NCI-H82 treated with DMSO at 0.1 percent for 48 hours (cell line): ENCODE measurements around the gene ZBTB48.

Source experiments
- DNase-seq: peaks from one replicate; lab custom pipeline; 2025; ENCODE audit not compliant: unreplicated experiment; lab: John Stamatoyannopoulos, UW

The ZBTB48 gene

DNA sequence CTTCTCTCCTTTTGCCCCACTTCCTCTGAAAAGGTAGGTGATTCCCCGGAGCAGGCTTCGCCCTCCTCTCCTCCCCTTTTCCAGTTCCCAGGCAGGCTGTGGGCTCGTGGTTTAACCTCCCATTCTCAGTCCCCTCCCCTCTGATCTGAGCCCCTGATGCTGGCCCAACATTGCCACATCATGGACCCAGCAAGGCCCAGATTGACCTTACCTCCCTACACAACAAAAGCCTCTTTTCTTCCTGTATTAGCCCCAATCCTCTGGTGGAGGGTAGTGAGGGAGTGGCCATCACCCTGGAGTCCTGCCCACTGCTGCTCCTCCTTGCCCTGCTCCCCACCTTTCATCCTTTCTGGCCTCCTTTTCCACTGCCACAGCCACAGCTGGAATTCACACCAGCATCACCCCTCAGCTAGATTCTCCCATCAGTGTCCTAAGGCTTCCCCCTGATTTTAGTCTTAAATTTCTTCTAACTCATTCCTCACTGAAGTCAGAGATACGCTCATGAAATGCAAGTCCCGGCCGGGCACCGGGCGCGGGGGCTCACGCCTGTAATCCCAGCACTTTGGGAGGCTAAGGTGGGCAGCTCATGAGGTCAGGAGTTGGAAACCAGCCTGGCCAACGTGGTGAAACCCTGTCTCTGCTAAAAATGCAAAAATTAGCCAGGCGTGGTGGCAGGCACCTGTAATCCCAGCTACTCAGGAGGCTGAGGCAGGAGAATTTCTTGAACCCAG, 7.0 kb upstream of the ZBTB48 start:
- DNase-seq: no peak

DNA sequence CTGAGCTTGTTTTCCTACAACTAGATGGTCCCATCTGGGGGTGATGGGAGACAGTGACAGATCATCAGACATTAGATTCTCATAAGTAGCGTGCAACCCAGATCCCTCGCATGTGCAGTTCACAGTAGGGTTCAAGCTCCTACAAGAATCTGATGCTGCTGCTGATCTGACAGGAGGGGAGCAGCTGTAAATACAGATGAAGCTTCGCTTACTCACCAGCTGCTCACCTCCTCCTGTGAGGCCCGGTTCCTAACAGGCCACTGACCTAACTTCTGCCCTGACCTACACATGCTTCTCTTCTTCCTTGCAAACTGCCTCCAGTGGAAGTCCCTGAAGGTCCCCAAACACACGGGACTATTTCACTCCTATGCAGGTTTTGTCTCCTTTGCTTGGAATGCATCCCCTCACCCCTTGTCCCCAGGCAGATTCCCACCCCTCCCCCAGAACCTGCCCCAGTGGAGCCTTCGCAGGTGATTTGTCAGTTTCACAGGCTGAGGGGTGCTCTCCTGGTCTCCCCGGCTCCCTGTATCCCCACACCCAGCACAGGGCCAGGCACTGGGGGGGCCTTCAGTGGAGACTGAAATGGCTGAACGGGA, 5.7 kb upstream of the ZBTB48 start:
- DNase-seq: no peak

DNA sequence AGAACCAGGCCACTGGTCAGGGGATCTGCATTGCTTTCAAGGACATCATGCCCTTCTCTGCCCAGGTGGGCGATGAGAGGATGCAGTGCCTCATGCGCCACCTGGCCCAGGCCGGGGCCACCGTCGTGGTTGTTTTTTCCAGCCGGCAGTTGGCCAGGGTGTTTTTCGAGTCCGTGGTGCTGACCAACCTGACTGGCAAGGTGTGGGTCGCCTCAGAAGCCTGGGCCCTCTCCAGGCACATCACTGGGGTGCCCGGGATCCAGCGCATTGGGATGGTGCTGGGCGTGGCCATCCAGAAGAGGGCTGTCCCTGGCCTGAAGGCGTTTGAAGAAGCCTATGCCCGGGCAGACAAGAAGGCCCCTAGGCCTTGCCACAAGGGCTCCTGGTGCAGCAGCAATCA, 5.0 kb upstream of the ZBTB48 start:
- DNase-seq: no peak

DNA sequence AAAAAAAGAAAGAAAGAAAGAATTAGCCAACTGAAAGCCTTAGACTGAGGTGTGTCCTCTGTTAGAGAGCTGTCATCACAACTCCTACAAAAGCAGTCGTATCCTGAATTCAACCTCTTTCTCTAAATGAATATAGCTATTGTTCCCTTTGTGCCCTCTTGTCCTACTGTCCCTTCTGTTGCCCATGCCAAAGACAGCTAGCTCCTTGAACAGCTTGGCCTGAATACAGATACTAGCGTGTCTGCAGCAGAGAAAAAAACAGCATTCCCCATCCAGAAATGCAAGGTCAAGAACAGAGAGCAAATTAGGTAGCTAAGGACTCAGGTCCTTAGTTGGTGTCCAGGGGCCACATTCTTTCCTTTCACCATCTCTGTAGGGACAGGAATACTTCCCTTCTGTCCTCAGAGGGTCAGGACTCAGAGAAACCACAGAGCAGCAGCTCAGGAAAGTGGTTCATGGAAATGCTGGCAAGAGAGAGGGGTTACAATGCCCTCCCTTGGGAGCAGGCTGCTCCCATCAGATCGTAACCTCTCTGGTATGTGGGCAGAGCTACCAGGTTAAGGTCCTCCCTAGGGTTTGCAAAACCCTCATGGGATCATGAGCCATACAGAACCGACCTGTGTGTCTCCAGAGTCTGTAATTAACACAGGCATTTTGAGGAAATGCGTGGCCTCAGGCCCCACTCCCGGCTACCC, 1.8 kb upstream of the ZBTB48 start:
- no peak for DNase-seq

DNA sequence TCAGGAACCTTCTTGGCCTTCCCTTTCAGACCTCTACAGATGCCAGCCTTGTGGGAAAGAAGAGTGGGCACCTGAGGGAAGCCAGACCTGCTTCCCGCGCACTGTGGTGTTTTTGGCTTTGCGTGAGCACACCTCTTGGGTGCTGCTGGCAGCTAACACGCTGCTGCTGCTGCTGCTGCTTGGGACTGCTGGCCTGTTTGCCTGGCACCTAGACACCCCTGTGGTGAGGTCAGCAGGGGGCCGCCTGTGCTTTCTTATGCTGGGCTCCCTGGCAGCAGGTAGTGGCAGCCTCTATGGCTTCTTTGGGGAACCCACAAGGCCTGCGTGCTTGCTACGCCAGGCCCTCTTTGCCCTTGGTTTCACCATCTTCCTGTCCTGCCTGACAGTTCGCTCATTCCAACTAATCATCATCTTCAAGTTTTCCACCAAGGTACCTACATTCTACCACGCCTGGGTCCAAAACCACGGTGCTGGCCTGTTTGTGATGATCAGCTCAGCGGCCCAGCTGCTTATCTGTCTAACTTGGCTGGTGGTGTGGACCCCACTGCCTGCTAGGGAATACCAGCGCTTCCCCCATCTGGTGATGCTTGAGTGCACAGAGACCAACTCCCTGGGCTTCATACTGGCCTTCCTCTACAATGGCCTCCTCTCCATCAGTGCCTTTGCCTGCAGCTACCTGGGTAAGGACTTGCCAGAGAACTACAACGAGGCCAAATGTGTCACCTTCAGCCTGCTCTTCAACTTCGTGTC, 995 bp upstream of the ZBTB48 start:
- no peak for DNase-seq

DNA sequence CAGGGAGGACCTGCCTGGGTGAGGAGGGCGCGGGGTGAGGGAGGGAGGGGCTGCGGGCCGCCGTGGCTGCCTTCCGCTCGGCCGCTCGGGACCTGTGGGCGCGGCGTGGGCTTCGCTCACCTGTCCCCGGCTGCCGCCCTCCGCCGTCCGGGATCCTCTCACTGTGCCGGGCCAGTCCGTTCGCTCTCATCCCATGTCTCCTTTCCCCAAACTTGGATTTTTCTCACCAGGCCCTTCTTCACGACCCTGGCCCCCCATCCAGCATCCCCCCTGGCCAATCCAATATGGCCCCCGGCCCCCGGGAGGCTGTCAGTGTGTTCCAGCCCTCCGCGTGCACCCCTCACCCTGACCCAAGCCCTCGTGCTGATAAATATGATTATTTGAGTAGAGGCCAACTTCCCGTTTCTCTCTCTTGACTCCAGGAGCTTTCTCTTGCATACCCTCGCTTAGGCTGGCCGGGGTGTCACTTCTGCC, 362 bp downstream of the ZBTB48 start:
- no peak for DNase-seq

DNA sequence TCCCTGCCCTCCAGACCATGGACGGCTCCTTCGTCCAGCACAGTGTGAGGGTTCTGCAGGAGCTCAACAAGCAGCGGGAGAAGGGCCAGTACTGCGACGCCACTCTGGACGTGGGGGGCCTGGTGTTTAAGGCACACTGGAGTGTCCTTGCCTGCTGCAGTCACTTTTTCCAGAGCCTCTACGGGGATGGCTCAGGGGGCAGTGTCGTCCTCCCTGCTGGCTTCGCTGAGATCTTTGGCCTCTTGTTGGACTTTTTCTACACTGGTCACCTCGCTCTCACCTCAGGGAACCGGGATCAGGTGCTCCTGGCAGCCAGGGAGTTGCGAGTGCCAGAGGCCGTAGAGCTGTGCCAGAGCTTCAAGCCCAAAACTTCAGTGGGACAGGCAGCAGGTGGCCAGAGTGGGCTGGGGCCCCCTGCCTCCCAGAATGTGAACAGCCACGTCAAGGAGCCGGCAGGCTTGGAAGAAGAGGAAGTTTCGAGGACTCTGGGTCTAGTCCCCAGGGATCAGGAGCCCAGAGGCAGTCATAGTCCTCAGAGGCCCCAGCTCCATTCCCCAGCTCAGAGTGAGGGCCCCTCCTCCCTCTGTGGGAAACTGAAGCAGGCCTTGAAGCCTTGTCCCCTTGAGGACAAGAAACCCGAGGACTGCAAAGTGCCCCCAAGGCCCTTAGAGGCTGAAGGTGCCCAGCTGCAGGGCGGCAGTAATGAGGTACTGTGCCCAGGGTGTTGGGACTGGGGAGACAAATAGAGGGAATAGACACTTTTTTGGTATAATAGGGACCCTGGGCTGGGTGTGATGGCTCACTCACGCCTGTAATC, 1.0 kb downstream of the ZBTB48 start:
- no peak for DNase-seq

DNA sequence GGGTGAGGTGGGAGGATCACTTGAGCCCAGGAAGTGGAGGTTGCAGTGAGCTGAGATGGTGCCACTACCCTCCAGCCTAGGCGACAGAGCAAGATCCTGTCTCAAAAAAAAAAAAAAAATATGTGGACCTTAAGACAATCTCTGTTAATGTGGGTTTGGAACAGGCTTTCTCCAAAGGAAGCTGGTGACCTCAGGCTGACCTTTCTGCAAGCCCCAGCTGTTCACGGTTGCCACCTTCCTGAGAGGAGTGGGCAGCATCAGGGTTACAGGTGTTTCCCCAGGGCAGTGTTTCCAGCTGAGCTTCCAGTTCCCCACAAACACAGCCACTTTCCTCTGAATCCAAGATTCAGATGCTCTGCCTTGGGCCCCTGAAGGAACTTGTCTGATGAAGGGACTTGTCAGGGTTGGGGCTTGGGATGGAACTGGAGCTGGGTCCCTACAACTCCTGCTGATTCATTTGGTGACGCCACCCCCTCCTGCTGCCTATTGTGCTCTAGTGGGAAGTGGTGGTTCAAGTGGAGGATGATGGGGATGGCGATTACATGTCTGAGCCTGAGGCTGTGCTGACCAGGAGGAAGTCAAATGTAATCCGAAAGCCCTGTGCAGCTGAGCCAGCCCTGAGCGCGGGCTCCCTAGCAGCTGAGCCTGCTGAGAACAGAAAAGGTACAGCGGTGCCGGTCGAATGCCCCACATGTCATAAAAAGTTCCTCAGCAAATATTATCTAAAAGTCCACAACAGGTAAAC, 1.9 kb downstream of the ZBTB48 start:
- no peak for DNase-seq

DNA sequence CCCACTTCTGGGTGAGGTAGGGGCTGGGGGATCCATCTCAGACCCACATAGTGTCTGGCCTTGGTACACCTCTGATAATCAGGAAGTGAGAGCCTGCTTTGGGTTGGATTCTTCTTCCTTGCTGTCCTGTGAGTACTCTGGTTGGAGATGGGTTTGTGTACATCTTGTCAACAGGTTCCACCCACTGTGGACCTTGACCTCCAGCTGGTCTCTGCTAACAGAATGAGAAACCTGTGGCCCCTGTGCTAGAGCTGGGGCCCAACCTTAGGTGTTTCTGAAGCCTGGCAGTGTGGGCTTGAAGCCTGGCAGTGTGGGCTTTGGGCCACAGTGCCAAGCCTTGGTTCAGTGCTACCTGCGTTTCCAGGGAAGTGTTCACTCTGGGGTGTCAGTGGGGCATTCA, 2.6 kb downstream of the ZBTB48 start:
- DNase-seq: no peak

DNA sequence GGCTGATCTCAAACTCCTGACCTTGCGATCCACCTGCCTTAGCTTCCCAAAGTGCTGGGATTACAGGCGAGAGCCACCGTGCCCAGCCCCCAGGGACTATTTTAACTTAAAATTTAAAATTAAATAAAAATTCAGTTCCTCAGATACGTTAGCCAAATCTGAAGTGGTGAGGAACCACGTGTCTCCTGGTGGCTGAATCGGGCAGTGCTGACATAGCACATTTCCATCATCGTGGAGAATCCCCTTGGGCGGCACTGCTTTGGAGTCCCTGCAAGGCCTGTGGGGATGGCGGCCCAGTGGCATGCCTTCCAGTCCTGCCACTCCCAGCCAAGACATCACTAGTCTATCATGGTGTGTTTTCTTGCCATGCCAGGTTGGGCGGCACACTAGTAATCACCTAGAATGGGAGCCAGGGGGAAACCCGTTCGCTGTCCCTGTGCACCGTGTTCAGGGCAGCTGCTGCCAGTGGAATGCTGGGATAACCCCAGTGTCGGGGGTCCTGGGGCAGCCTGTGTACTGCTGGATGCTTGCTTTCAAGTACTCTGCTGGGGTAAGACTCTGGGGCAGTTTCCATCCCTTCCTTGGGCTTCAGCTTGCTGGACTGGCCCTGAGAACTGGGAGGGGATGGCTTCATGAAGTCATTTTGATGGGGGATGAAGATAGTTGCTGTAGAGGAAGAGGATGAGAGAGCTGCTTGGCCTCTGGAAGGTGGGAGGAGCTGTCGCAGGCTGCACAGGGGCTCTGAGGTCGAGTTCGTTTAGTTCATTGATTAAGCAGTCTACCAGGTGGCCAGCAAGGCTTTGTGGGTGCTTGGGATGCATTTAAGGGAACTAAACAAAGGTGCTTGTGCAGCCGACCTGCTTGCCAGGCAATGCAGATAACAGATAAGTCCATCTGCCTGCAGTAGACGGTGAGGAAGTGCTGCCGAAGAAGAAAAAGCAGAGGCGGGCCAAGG, 4.6 kb downstream of the ZBTB48 start:
- DNase-seq: no peak

DNA sequence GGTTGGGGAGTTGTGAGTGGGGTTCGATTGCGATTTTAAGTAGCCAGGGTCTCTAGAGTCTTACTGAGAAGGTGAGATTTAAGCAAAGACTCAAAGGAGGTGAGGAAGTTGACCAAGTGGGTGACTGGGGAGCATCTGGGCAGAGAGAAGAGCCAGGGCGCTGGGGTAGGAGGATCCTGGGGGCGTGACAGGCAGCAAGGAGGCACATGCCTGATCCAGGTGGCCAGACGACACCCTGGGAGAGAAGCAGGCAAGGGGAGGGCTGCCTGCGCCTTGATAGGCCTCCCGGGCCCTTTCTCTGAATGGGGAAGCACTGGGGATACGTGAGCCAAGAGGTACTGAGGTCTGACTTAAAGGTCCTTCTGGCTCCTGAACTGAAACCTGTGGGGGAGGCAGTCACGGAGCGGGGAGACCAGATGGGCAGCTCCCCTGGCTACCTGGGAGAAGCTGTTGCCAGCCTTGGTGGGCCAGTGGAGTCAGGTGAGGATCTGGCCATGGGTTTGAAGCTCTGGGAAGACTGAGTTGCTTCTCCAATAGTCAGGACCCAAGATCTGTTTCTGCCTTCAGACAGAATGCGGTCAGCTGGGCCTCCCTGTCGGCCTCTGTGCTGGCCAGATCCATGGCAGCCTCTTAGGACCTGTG, 5.4 kb downstream of the ZBTB48 start:
- DNase-seq: no peak

DNA sequence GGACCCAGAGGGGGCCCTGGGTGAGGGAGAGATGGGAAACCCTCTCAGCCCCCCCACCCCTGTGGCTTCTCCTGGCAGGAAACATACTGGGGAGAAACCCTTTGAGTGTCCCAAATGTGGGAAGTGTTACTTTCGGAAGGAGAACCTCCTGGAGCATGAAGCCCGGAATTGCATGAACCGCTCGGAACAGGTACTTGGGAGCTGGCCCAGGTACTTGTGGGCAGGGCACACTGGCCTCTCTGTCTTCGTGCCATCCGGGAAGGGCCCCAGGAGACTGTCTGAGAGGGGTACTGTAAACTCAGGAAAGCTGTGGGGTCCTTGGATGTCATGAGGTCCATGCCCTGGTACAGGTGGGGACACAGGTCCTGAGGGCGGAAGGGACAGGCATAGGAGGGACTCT, 6.0 kb downstream of the ZBTB48 start:
- no peak for DNase-seq

DNA sequence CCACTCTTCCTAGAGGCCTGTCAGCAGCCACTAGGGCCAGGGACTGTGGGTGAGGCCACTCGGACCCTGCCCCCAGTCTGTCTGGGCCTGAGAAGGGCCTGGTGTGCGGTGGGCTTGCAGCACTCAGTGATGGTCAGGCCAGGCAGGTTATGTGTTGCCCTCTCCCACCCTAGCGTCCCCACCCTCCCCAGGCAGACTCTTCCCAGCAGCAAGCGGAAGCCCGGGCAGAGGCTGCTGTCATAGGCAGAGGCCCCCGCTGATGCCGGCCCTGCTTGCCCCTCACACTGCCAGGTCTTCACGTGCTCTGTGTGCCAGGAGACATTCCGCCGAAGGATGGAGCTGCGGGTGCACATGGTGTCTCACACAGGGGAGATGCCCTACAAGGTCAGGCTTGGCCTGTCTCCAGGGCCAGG, 6.6 kb downstream of the ZBTB48 start:
- no peak for DNase-seq

DNA sequence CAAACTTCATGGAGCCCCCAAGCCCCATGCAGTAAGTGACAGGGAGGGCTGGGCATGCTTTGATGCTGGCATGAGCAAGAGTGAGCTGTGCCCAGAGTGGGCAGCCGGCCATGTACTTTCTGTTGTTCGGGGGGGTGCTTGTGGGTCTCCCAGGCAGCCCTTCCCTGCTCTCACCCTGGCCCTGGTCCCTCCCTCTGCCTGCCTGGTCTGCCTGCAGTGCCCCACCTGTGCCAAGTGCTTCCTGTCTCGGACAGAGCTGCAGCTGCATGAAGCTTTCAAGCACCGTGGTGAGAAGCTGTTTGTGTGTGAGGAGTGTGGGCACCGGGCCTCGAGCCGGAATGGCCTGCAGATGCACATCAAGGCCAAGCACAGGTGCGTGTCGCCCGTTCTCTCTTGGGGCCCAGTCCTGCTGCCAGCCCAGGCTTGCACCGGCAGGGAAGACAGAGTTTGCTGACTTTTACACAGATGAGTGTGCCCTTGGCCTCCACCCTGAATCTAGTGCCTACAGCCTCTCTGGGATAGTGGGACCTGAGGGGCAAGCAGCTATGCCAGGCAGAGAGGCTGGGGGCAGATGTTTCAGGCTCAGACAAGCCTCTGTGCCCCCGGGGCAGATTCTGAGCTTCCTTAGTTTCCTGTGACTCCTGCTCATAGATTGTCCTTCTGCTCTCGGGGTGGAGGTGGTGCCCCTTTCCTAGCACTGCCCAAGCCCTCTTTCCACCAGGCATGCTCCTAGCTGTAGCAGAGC, 7.6 kb downstream of the ZBTB48 start:
- no peak for DNase-seq

DNA sequence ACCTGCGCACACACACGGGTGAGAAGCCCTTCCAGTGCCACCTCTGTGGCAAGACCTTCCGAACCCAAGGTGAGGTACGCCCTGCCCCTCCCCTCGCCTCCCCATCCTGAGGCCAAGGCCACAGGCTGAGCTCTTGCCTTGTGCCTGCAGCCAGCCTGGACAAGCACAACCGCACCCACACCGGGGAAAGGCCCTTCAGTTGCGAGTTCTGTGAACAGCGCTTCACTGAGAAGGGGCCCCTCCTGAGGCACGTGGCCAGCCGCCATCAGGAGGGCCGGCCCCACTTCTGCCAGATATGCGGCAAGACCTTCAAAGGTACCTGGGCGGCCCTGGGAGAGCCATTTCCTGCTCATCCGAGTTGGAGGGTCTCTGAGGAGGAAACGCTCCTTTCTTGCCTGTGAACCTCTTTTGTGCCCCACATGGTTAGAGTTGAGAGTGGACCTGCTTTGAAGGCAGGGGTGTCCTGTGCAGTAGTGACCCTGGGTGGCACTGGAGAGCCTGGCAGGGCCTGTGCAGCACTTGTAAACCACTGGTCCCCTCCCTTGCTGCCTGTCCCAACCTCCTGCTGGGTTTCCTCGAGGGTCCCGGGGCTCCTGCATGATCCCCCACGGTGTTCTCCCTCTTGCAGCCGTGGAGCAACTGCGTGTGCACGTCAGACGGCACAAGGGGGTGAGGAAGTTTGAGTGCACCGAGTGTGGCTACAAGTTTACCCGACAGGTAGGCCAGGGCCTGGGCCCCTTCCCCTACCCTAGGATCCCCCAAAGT, 8.5 kb downstream of the ZBTB48 start:
- no peak for DNase-seq

DNA sequence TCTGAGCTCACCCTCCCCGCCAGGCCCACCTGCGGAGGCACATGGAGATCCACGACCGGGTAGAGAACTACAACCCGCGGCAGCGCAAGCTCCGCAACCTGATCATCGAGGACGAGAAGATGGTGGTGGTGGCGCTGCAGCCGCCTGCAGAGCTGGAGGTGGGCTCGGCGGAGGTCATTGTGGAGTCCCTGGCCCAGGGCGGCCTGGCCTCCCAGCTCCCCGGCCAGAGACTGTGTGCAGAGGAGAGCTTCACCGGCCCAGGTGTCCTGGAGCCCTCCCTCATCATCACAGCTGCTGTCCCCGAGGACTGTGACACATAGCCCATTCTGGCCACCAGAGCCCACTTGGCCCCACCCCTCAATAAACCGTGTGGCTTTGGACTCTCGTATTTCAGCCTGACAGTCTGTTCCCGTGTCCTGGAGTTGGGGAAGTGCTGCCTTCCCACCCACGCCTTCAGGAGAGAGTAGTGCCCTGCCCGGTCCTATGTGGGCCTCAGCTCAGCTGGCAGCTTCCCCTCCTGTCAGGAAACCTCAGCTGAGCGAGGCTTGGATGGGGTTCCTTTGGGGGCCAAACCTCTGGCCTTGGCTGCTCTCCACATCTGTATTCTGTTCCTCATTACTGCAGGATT, 9.2 kb downstream of the ZBTB48 start:
- DNase-seq: no peak

DNA sequence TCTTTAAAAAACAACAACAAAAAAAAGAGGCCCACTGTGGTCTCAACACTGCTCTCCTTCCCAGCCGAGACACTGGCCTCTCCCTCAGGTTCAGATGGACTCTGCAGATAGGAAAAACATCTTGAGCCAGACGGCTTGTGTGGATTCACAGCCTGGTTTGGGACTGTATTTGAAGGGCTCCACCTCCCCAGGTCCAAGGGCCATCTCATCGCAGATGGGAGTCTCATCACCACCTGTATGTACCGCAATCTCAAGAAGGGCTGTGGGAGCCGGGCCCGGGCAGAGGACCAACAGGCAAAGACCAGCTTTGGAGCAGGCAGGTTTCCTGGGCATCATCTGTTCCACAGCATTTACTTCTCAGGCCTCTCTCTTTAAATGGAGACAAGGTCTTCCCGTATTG, 10.3 kb downstream of the ZBTB48 start:
- DNase-seq: no peak
